Measurements from ENCODE around the gene KIAA0513.
"Not testable (repeated sequence)": the region's sequence is repeated elsewhere in the genome, so short reads cannot be mapped to it uniquely, and the experiment has no call there.

The KIAA0513 gene

DNA sequence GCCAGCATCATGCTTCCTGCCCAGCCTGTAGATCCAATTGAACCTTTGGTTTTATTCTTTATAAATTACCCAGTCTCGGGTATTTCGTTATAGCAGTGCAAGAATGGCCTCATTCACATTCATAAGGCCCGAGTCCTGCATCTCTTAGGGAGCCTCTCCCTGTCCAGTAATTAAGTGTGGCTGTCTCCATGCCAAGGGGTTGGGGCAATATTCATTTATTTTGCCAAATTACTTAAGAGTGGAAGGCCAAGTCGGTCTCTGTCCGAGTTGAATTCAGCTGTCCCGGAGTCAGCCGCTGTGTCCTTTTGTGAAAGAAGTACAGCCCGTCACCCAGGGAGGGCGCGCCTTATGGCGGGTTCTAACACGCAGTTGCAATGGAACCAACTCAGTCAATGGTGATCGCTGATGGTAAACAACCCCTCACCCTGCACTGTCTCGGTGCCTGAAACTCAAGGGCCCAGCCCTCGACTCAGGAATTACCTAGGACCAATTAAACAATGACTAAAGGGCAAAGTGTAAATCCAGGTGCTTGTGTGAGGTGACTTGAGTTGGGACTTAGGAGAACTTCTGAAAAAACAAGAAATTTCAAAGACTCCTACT, 22.2 kb downstream of the KIAA0513 start:
- peak overlapping the region in 4 of 11 experiments; percentile 38 to 74 (median 58); a peak in 7 of 22 replicates for H3K9ac ChIP-seq

DNA sequence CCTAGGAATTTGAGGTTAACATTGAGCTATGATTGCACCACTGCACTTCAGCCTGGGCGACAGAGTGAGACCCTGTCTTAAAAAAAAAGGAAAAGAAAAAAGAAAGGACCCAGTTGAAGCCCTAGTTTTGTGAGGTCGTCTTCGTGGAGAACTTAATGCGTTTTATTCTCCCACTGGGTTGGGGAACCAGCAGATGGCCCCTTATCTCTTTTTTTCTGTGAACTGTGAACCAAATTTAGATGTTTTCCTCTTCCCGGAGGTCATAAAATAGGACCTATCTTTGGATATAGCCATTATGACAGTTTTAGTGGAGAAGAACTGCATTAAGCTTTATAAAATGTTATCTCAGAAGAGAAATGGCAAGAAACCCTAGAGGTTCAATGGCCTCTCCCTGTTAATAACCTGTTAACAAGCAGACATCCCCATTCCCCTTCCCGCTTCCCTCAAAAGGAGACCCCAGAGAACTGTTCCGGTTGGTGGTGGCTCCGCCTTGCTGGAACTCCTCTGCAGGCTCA, 23.5 kb downstream of the KIAA0513 start:
- peaks cover 0 to 37% (median 0%) of the 10 kb centered on the region in 11 experiments; a peak in 7 of 22 replicates for H3K36me3 ChIP-seq
- peak overlapping the region in 5 of 10 experiments; percentile 0 to 49 (median 13); a peak in 5 of 20 replicates for H3K4me3 ChIP-seq
- peak overlapping the region in 9 of 11 experiments; percentile 16 to 74 (median 48); a peak in 14 of 22 replicates for H3K9ac ChIP-seq
- peaks cover 0 to 71% (median 15%) of the 10 kb centered on the region in 11 experiments; a peak in 14 of 22 replicates for H4K20me1 ChIP-seq
- H3K27me3 ChIP-seq = peaks cover 0 to 39% (median 14%) of the 10 kb centered on the region in 11 experiments; a peak in 14 of 22 replicates
- 0 out of 22 replicates have a peak, but pooled peaks of 1 of the 11 experiments have one; percentile 11 for TF ChIP-seq Cebpa-rat (IDR thresholded peaks at IDR 0.05)
- peak overlapping the region; percentile 54 to 95 (median 91) for H3K4me2 ChIP-seq
- H3K4me1 ChIP-seq = peaks cover 60 to 97% (median 75%) of the 10 kb centered on the region in 10 experiments
- no peaks in the 10 kb centered on the region for H3K9me3 ChIP-seq (replicated peaks in 1 of 11)
- H3K27ac ChIP-seq = peak overlapping the region in 9 of 11 experiments; percentile 23 to 84 (median 72); a peak in 16 of 22 replicates

More for the DNA sequence above, 22.2 kb downstream of the KIAA0513 start:
- peak overlapping the region; percentile 54 to 95 (median 91); a peak in 21 of 22 replicates for H3K4me2 ChIP-seq
- H3K27me3 ChIP-seq = peaks cover 0 to 42% (median 21%) of the 10 kb centered on the region in 11 experiments; a peak in 14 of 22 replicates
- H3K9me3 ChIP-seq (replicated peaks in 1 of 11) = no peaks in the 10 kb centered on the region
- TF ChIP-seq Cebpa-rat (IDR thresholded peaks at IDR 0.05) = no peak
- peaks cover 52 to 100% (median 72%) of the 10 kb centered on the region in 10 experiments for H3K4me1 ChIP-seq
- H3K36me3 ChIP-seq = peaks cover 0 to 50% (median 0%) of the 10 kb centered on the region in 11 experiments; a peak in 7 of 22 replicates
- H4K20me1 ChIP-seq = peaks cover 0 to 75% (median 10%) of the 10 kb centered on the region in 11 experiments; a peak in 14 of 22 replicates
- H3K27ac ChIP-seq = peak overlapping the region in 7 of 11 experiments; percentile 10 to 84 (median 73); a peak in 10 of 22 replicates
- no peak overlapping the region for H3K4me3 ChIP-seq

GRCh38 chr16:85051683-85052082, 24.1 kb downstream of the KIAA0513 start:
- Histone ChIP-seq H3K9me3 (replicated peaks in 1 of 11) (no peaks in the 10 kb centered on the region), H3K4me1 (peaks cover 60 to 97% (median 75%) of the 10 kb centered on the region in 10 experiments), H4K20me1 (peaks cover 0 to 71% (median 15%) of the 10 kb centered on the region in 11 experiments; a peak in 13 of 22 replicates), H3K27ac (peak overlapping the region in 6 of 11 experiments; percentile 66 to 84 (median 76); a peak in 8 of 22 replicates), H3K4me3 (no peak overlapping the region), H3K9ac (peak overlapping the region in 2 of 11 experiments; percentile 40 to 68; a peak in 2 of 22 replicates), H3K36me3 (peaks cover 0 to 34% (median 0%) of the 10 kb centered on the region in 11 experiments; a peak in 7 of 22 replicates), H3K4me2 (peak overlapping the region; percentile 54 to 95 (median 91); a peak in 21 of 22 replicates), H3K27me3 (peaks cover 0 to 33% (median 12%) of the 10 kb centered on the region in 11 experiments; a peak in 13 of 22 replicates)
- TF ChIP-seq Cebpa-rat (IDR thresholded peaks at IDR 0.05) = no peak

GRCh38 chr16:85052536-85052935, 24.9 kb downstream of the KIAA0513 start:
- H3K9ac ChIP-seq = no peak overlapping the region
- H4K20me1 ChIP-seq = peaks cover 0 to 71% (median 12%) of the 10 kb centered on the region in 11 experiments; a peak in 13 of 22 replicates
- no peak overlapping the region for H3K4me3 ChIP-seq
- no peaks in the 10 kb centered on the region for H3K9me3 ChIP-seq (replicated peaks in 1 of 11)
- H3K27me3 ChIP-seq = peaks cover 0 to 31% (median 17%) of the 10 kb centered on the region in 11 experiments; a peak in 13 of 22 replicates
- H3K36me3 ChIP-seq = peaks cover 0 to 36% (median 0%) of the 10 kb centered on the region in 11 experiments; a peak in 7 of 22 replicates
- no peak overlapping the region; a peak in 1 of 22 replicates for H3K27ac ChIP-seq
- peaks cover 60 to 97% (median 75%) of the 10 kb centered on the region in 10 experiments for H3K4me1 ChIP-seq
- no peak for TF ChIP-seq Cebpa-rat (IDR thresholded peaks at IDR 0.05)
- peak overlapping the region in 3 of 11 experiments; percentile 3 to 38 (median 11); a peak in 3 of 22 replicates for H3K4me2 ChIP-seq

DNA sequence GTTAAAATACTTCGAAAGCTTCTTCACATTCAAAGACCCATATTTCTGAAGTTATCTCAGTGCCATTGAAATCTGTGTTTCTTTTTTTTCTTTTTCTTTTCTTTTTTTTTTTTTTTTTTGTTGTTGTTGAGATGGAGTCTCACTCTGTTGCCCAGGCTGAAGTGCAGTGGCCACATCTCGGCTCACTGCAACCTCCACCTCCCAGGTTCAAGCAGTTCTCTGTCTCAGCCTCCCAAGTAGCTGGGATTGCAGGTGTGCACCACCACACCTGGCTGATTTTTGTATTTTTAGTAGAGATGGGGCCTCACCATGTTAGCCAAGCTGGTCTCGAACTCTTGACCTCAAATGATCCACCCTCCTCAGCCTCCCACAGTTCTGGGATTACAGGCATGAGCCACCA, 26.7 kb downstream of the KIAA0513 start:
- Histone ChIP-seq H3K4me3 (peak overlapping the region in 1 of 10 experiments; percentile 58; a peak in 1 of 20 replicates), H3K4me1 (peaks cover 62 to 97% (median 71%) of the 10 kb centered on the region in 10 experiments), H3K4me2 (peak overlapping the region; percentile 80 to 99 (median 94))

GRCh38 chr16:85054948-85055492, 27.4 kb downstream of the KIAA0513 start:
- Histone ChIP-seq H3K9me3 (replicated peaks in 1 of 11) (no peaks in the 10 kb centered on the region), H3K4me1 (peaks cover 57 to 97% (median 69%) of the 10 kb centered on the region in 10 experiments), H3K4me3 (peak overlapping the region in 7 of 10 experiments; percentile 11 to 58 (median 36); a peak in 12 of 20 replicates), H3K27ac (peak overlapping the region in 10 of 11 experiments; percentile 52 to 96 (median 79); a peak in 18 of 22 replicates), H4K20me1 (peaks cover 0 to 70% (median 15%) of the 10 kb centered on the region in 11 experiments; a peak in 13 of 22 replicates), H3K4me2 (peak overlapping the region; percentile 80 to 99 (median 94)), H3K27me3 (peaks cover 18 to 34% (median 25%) of the 10 kb centered on the region in 11 experiments; a peak in 21 of 22 replicates), H3K9ac (peak overlapping the region in 10 of 11 experiments; percentile 16 to 84 (median 70); a peak in 15 of 22 replicates), H3K36me3 (peaks cover 0 to 44% (median 0%) of the 10 kb centered on the region in 11 experiments; a peak in 9 of 22 replicates)
- no peak for TF ChIP-seq Cebpa-rat (IDR thresholded peaks at IDR 0.05)

More for the DNA sequence above, 26.7 kb downstream of the KIAA0513 start:
- Histone ChIP-seq H3K27me3 (peaks cover 14 to 30% (median 23%) of the 10 kb centered on the region in 11 experiments; a peak in 21 of 22 replicates), H4K20me1 (peaks cover 0 to 70% (median 15%) of the 10 kb centered on the region in 11 experiments; a peak in 13 of 22 replicates), H3K9ac (peak overlapping the region in 8 of 11 experiments; percentile 54 to 84 (median 72); a peak in 11 of 22 replicates), H3K27ac (peak overlapping the region in 8 of 11 experiments; percentile 65 to 96 (median 82); a peak in 16 of 22 replicates), H3K36me3 (peaks cover 0 to 42% (median 0%) of the 10 kb centered on the region in 11 experiments; a peak in 9 of 22 replicates)
- not testable (repeated sequence) for H3K9me3 ChIP-seq (replicated peaks in 1 of 11)

DNA sequence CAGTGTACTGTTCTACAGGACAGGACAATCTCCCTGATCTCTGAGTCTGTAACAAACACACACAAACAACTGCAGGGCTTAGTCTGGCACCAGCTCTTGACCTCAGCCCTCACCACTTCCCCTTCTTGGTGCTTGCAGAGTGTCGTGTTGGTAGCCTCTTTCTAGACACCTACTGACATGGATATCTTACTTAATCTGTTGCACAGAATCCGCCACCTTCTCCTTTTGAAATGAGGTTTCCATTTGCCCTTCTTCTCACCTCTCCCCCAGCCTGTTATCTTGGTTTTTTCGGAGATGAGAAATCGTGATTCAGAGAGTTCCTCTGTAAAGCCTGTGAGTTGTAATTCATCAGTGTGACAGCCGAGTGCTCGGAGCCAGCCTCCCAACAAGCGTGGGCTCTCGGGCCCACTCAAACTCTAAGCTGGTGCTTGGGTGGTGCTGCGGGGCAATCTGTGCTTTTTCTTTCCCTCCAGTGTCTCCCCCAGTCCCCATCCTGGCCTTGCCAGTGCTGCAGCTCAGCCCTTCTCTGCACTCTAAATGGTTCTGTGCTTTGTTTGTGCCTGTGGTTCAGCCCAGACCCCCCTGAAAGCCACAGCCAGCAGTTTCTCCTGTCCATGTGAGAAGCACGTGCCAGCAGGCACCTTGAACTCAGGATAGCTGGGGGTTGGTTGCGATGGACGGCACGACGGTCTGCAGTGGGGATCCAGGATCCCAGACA, 28.1 kb downstream of the KIAA0513 start:
- Histone ChIP-seq H3K27ac (peak overlapping the region; percentile 25 to 96 (median 77); a peak in 21 of 22 replicates), H3K4me3 (peak overlapping the region in 7 of 10 experiments; percentile 24 to 61 (median 38); a peak in 12 of 20 replicates)

More for the DNA sequence above, 28.1 kb downstream of the KIAA0513 start:
- Histone ChIP-seq H3K4me1 (peaks cover 52 to 97% (median 69%) of the 10 kb centered on the region in 10 experiments), H3K4me2 (peak overlapping the region; percentile 80 to 99 (median 94)), H3K9ac (peak overlapping the region; percentile 32 to 84 (median 69); a peak in 21 of 22 replicates), H3K36me3 (peaks cover 0 to 44% (median 0%) of the 10 kb centered on the region in 11 experiments; a peak in 9 of 22 replicates), H4K20me1 (peaks cover 0 to 73% (median 19%) of the 10 kb centered on the region in 11 experiments; a peak in 13 of 22 replicates), H3K9me3 (replicated peaks in 1 of 11) (no peaks in the 10 kb centered on the region), H3K27me3 (peaks cover 18 to 40% (median 31%) of the 10 kb centered on the region in 11 experiments; a peak in 21 of 22 replicates)
- TF ChIP-seq Cebpa-rat (IDR thresholded peaks at IDR 0.05) = peak in 8 of 11 experiments; percentile 42 to 85 (median 80); a peak in 16 of 22 replicates
